ENCODE results near the gene ARHGAP10. TPM values are rescaled to one million over a fixed set of nuclear protein-coding genes. Genes with fewer than 3 reads are reported as not detected.

The ARHGAP10 gene
- total RNA-seq, 1 experiment from 2014 or later, result 11.7 TPM

- intact Hi-C loops (cut with micrococcal nuclease; ENCODE audit: unreplicated experiment) (loop anchor here (10.0 kb wide), 1 partner anchor 247 kb away; the partner anchor contains the start of gene TMEM184C), in situ Hi-C loops (cut with HindIII; ENCODE audit: low pct_unique_long_range_greater_than_20kb, low sequenced_read_pairs) (no loop called here)
- H3K27ac ChIP-seq (ENCODE audit: low read length), result no peak overlapping the region
- ChIA-PET CTCF (no interaction called here), POLR2A (no interaction called here)
- no peaks in the 10 kb centered on the region for H3K9me3 ChIP-seq (ENCODE audit: control insufficient read depth, insufficient read depth, low read depth, low read length)
- H3K27me3 ChIP-seq (ENCODE audit: control insufficient read depth, insufficient read depth, low read length), result no peaks in the 10 kb centered on the region
- no peak for ATAC-seq
- no peaks in the 10 kb centered on the region for H3K4me1 ChIP-seq (ENCODE audit: control insufficient read depth, insufficient read depth, low read length)
- no peaks in the 10 kb centered on the region; the same call in 1 of the 2 replicates for H3K36me3 ChIP-seq (ENCODE audit: control insufficient read depth, insufficient read depth, low read length)
- no peak for TF ChIP-seq TCF7L2 (IDR thresholded peaks at IDR 0.05; ENCODE audit: low read depth, low read length)
- TF ChIP-seq, protein P1, sequence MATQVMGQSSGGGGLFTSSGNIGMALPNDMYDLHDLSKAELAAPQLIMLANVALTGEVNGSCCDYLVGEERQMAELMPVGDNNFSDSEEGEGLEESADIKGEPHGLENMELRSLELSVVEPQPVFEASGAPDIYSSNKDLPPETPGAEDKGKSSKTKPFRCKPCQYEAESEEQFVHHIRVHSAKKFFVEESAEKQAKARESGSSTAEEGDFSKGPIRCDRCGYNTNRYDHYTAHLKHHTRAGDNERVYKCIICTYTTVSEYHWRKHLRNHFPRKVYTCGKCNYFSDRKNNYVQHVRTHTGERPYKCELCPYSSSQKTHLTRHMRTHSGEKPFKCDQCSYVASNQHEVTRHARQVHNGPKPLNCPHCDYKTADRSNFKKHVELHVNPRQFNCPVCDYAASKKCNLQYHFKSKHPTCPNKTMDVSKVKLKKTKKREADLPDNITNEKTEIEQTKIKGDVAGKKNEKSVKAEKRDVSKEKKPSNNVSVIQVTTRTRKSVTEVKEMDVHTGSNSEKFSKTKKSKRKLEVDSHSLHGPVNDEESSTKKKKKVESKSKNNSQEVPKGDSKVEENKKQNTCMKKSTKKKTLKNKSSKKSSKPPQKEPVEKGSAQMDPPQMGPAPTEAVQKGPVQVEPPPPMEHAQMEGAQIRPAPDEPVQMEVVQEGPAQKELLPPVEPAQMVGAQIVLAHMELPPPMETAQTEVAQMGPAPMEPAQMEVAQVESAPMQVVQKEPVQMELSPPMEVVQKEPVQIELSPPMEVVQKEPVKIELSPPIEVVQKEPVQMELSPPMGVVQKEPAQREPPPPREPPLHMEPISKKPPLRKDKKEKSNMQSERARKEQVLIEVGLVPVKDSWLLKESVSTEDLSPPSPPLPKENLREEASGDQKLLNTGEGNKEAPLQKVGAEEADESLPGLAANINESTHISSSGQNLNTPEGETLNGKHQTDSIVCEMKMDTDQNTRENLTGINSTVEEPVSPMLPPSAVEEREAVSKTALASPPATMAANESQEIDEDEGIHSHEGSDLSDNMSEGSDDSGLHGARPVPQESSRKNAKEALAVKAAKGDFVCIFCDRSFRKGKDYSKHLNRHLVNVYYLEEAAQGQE (IDR thresholded peaks at IDR 0.05; ENCODE audit: insufficient read depth in 1 of 2, low read depth in 2 of 2, low read length in 1 of 2), result no peak
- BruUV-seq (replicated peaks), result no TSS peak
- no peak overlapping the region for H3K4me3 ChIP-seq (ENCODE audit: low read depth in 2 of 2, low read length in 2 of 2)
- DNase-seq (ENCODE audit: low read depth, low spot score), result no peak
These were observed 130.3 kb downstream of the ARHGAP10 start for GRCh38 chr4:147862043-147862692.

DNA sequence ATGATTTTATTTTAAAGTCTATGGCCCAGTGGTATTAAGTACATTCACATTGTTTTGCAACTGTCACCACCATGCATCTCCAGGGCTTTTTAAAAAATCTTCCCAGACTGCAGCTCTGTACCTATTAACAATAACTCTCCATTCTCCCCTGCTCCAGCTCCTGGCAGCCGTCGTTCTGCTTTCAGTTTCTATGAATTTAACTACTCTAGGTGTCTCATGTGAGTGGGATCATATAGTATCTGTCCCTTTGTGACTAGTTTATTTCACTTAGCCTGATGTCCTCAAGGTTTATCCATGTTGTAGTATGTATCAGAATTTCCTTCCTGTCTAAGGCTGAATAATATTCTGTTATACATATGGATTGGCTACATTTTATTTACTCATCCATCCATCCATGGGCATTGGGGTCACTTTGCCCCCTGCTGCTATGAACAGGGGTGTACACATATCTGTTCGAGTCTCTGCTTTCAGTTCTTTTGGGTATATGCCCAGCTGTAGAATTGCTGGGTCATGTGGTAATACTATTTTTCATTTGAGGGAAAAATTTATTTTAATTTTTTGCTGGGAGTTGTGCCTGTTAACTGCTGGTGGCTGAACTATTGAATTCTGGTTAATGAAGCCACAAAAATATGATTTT is 131.3 kb downstream of the ARHGAP10 start:
- CTCF ChIA-PET, result no interaction called here
- no peak overlapping the region for H3K4me3 ChIP-seq (ENCODE audit: low read depth in 2 of 2, low read length in 2 of 2)
- ATAC-seq (no peak), DNase-seq (ENCODE audit: low read depth, low spot score) (no peak)
- intact Hi-C loops (cut with micrococcal nuclease; ENCODE audit: unreplicated experiment), result loop anchor here (10.0 kb wide), 1 partner anchor 248 kb away; the partner anchor contains the start of gene TMEM184C
- in situ Hi-C loops (cut with HindIII; ENCODE audit: low pct_unique_long_range_greater_than_20kb, low sequenced_read_pairs), result no loop called here
- H3K27ac ChIP-seq (ENCODE audit: low read length), result no peak overlapping the region
- H3K27me3 ChIP-seq (ENCODE audit: control insufficient read depth, insufficient read depth, low read length), result no peaks in the 10 kb centered on the region
- no peaks in the 10 kb centered on the region for H3K4me1 ChIP-seq (ENCODE audit: control insufficient read depth, insufficient read depth, low read length)
- no peak for TF ChIP-seq SIN3A (IDR thresholded peaks at IDR 0.05; ENCODE audit: borderline replicate concordance, insufficient read depth, low read depth, low read length)
- TF ChIP-seq POLR2AphosphoS5 (IDR thresholded peaks at IDR 0.05; ENCODE audit: low read depth, low read length), result no peak
- no peak for TF ChIP-seq TCF7L2 (IDR thresholded peaks at IDR 0.05; ENCODE audit: low read depth, low read length)
- no peaks in the 10 kb centered on the region for H3K9me3 ChIP-seq (ENCODE audit: control insufficient read depth, insufficient read depth, low read depth, low read length)
- POLR2A ChIA-PET, result no interaction called here
- H3K36me3 ChIP-seq (ENCODE audit: control insufficient read depth, insufficient read depth, low read length), result no peaks in the 10 kb centered on the region; the same call in 1 of the 2 replicates
- no TSS peak for BruUV-seq (replicated peaks)

DNA sequence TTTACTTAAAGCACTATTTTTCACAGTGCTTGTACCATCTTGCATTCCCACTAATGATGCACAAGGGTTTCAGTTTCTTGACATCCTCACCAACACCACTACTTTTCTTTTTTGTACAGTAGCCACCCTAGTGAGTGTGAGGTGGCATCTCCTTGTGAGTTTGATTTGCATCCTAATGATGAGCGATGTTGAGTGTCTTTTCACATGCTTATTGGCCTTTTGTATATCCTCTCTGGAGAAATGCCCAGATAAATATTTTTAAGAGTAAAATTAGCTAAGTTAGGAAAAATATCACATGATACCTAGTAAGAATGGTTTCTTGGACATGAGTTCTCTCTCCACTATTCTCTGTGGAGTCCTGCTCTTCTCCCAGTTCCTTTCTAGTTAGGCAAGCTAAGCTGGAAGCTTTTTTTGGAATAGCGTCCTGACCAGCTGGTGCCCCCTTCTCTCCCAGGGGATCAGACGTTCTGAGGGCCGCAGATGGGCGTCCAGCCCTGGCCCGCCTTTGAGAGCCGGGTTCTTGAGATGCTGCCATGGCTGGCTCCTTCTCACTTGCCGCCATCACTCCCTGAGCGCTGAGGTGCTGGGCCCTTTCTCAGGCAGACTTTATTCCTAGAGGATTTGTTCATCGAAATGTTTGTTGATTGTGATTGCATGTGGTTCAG is 132.1 kb downstream of the ARHGAP10 start:
- H3K4me1 ChIP-seq (ENCODE audit: control insufficient read depth, insufficient read depth, low read length), result no peaks in the 10 kb centered on the region
- in situ Hi-C loops (cut with HindIII; ENCODE audit: low pct_unique_long_range_greater_than_20kb, low sequenced_read_pairs), result no loop called here
- no TSS peak for BruUV-seq (replicated peaks)
- H3K9me3 ChIP-seq (ENCODE audit: control insufficient read depth, insufficient read depth, low read depth, low read length), result no peaks in the 10 kb centered on the region
- no peaks in the 10 kb centered on the region for H3K27me3 ChIP-seq (ENCODE audit: control insufficient read depth, insufficient read depth, low read length)
- ChIA-PET POLR2A (no interaction called here), CTCF (no interaction called here)
- ATAC-seq, result no peak
- no peak overlapping the region for H3K27ac ChIP-seq (ENCODE audit: low read length)
- no peaks in the 10 kb centered on the region; the same call in 1 of the 2 replicates for H3K36me3 ChIP-seq (ENCODE audit: control insufficient read depth, insufficient read depth, low read length)
- TF ChIP-seq, protein P2, sequence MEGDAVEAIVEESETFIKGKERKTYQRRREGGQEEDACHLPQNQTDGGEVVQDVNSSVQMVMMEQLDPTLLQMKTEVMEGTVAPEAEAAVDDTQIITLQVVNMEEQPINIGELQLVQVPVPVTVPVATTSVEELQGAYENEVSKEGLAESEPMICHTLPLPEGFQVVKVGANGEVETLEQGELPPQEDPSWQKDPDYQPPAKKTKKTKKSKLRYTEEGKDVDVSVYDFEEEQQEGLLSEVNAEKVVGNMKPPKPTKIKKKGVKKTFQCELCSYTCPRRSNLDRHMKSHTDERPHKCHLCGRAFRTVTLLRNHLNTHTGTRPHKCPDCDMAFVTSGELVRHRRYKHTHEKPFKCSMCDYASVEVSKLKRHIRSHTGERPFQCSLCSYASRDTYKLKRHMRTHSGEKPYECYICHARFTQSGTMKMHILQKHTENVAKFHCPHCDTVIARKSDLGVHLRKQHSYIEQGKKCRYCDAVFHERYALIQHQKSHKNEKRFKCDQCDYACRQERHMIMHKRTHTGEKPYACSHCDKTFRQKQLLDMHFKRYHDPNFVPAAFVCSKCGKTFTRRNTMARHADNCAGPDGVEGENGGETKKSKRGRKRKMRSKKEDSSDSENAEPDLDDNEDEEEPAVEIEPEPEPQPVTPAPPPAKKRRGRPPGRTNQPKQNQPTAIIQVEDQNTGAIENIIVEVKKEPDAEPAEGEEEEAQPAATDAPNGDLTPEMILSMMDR (IDR thresholded peaks at IDR 0.05), result no peak
- TF ChIP-seq POLR2AphosphoS5 (IDR thresholded peaks at IDR 0.05; ENCODE audit: low read depth, low read length) (no peak), TCF7L2 (IDR thresholded peaks at IDR 0.05; ENCODE audit: low read depth, low read length) (no peak), SIN3A (IDR thresholded peaks at IDR 0.05; ENCODE audit: borderline replicate concordance, insufficient read depth, low read depth, low read length) (no peak)
- TF ChIP-seq, protein P1 (IDR thresholded peaks at IDR 0.05; ENCODE audit: insufficient read depth in 1 of 2, low read depth in 2 of 2, low read length in 1 of 2), result no peak
- intact Hi-C loops (cut with micrococcal nuclease; ENCODE audit: unreplicated experiment), result loop anchor here (10.0 kb wide), 1 partner anchor 249 kb away; the partner anchor contains the start of gene TMEM184C
- DNase-seq (ENCODE audit: low read depth, low spot score), result no peak
- H3K4me3 ChIP-seq (ENCODE audit: low read depth in 2 of 2, low read length in 2 of 2), result no peak overlapping the region

Measured in Panc1 (cell line).